GM19452 (cell line): ENCODE data around the gene FGF12.

Experiments used
- ATAC-seq: cut with Tn5 transposase; IDR thresholded peaks from one replicate; pipeline ENCODE4 v1.9.1; 2021; ENCODE audit not compliant: unreplicated experiment

The FGF12 gene

GRCh38 chr3:192505731-192506130, 221.6 kb downstream of the FGF12 start:
- ATAC-seq = no peak

DNA sequence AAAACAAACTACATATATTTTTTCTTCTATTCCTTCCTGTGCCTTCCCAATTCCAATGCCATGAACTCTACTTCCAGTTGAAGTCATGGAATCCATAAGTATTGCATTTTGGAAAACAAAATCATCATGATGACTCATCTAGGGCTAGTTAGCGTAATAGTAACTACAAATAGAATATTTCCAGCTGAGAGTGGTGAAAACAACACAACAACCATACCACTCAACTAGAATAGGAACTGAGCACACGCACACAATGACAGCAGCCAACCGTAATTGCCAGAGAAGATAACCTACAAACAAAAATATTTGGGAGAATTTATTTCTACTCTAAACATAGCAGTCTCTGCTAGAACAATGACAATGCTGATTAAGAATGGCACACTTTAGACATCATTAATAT, 225.9 kb downstream of the FGF12 start:
- ATAC-seq = no peak

DNA sequence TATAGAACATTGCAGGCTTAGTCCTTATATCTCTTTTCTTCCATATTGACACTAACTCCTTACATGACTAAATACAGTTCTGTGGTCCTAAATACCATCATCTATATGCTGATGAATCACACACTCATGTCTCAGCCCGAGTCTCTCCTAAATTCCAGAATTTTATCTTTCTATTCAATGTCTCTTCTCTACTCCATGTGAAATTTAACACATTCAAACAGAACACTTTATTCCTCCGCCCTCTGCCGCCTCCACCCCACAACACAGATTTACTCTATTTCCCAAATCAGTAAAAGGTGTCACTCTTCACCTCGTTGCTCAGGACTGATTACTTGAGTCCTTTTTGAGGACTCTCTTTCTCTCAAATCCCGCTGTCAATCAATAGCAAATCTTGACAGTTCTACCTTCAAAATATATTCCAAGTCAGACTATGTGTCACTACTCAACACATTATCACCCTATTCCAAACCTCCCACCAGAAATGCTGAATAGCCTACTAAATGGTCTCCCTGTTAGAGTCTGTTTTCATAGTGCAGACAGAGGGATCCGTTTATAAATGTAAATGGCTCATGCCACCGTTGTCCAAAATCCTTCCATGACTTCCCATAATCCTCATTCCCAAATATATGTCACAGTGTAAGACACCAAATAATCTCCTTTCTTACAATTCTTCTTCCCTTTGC, 230.3 kb downstream of the FGF12 start:
- ATAC-seq = no peak

- ATAC-seq = peak; percentile 78
Observed at GRCh38 chr3:192494174-192494573, 233.2 kb downstream of the FGF12 start.

- no peak for ATAC-seq
Observed at GRCh38 chr3:192490720-192491119, 236.6 kb downstream of the FGF12 start.

- no peak for ATAC-seq
Observed at GRCh38 chr3:192489579-192489978, 237.8 kb downstream of the FGF12 start.

- no peak for ATAC-seq
Observed at GRCh38 chr3:192487033-192487432, 240.3 kb downstream of the FGF12 start.

GRCh38 chr3:192482809-192483208, 244.5 kb downstream of the FGF12 start:
- ATAC-seq = no peak

DNA sequence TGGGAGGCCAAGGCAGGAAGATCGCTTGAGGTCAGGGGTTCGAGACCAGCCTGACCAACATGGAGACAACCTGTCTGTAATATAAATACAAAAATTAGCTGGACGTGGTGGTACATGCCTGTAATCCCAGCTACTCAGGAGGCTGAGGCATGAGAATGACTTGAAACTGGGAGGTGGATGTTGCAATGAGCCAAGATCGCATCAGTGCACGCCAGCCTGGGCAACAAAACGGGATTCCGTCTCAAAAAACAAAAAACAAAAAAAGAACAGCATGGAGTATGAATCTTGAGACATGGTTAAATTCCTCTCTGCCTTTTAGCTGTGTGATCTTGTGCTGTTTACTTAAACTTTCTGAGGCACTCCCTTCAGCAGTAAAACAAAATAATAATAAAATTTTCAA, 244.9 kb downstream of the FGF12 start:
- no peak for ATAC-seq

- no peak for ATAC-seq
Observed at GRCh38 chr3:192481638-192482037, 245.7 kb downstream of the FGF12 start.

GRCh38 chr3:192467230-192468140, 259.9 kb downstream of the FGF12 start:
- ATAC-seq = peak; percentile 95

- ATAC-seq = no peak
Observed at GRCh38 chr3:192449036-192449435, 278.3 kb downstream of the FGF12 start.

GRCh38 chr3:192445770-192446644, 281.3 kb downstream of the FGF12 start:
- ATAC-seq = no peak

DNA sequence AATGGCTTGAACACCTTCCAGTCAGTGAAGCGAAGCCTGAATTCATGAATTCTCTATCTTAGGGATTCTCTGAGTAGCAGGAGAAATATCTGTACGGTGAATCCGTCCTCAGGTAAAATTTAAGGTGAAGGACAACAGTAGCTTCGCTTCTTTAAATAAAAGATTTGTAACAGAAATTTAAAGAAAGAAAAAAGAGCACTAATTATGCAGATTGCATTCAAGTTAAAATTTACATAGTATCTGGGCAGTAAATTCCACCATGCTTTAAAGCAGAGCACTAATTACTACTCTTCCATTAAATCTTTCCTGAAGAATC, 282.6 kb downstream of the FGF12 start:
- no peak for ATAC-seq

DNA sequence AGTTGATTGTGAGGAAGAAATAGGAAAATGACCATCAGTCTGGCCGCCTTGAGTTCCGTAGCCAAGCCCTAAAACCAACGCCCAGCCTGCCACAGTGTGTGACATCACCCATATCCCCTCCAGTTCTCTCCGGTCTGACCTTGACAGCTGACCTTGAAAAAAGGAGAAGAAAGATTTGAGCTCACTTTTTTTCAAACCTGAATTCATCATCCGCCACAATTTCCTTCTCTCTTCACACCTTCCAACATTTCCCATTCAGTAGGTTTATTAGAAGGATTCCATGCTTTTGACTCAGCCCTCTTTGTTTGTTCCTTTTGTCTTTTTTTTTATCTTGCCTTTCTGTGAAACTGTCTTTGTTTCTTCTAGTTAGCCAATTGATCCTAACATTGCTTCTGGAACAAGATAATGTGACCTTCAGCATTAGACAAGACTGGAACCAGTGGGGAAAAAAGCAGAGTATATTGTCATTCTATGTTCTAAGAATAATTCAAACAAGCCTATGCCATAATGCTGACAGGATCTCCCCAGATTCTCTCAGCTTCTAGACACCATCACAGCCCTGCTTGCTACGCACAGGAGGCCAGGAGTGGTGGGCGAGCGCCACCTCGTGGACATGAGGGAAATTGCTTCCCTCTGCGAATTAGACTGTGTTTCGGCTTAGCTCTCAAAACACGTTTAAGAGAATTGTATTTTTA, 283.1 kb downstream of the FGF12 start:
- ATAC-seq = peak; percentile 90

- no peak for ATAC-seq
Observed at GRCh38 chr3:192435241-192435640, 292.1 kb downstream of the FGF12 start.

DNA sequence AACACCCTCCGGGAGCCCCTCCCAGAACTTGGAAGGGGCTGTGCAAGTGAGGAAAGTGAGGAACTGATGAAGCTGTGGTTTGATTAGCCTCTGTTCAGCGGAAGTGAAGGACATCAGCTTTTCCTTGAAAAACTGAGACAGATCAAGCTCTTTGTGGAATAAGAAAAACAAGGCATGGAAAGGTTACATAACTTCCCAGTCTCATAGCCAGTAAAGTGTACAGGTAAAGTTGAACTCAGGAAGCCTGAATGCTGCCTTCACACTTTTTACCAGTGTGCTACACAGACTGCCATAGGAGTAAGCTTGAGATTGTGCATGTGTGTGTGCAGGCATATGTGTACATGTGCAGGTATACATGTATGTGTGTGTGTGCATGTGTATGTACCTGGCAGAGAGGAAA, 293.2 kb downstream of the FGF12 start:
- no peak for ATAC-seq

- no peak for ATAC-seq
Observed at GRCh38 chr3:192433704-192434103, 293.6 kb downstream of the FGF12 start.

- ATAC-seq = no peak
Observed at GRCh38 chr3:192422997-192423342, 304.4 kb downstream of the FGF12 start.

GRCh38 chr3:192422321-192422996, 304.9 kb downstream of the FGF12 start:
- ATAC-seq = no peak
